Heart left ventricle (tissue), 16 donors: ENCODE data around the gene CSF1R. TPM values are rescaled to one million over a fixed set of nuclear protein-coding genes. Genes with fewer than 3 reads are reported as not detected.

Source experiments
- ATAC-seq, 4 donors: fragments of 200-7000 bp; cut with Tn5 transposase; one replicate each; pipeline ENCODE4 v1.9.1; 2020 to 2022; ENCODE audit warnings: moderate library complexity in 4 of 4, mild to moderate bottlenecking in 3 of 4, moderate number of reproducible peaks in 1 of 4
- DNase-seq, 5 donors: peaks; one replicate each; pipeline ENCODE4 v3.0.0-alpha.2; 2020
- H3K27ac ChIP-seq, 12 donors: fragments of 200-600 bp; sonication (generic) in 4 of 12; one replicate each; pipeline versions ENCODE4 v1.5.0 to v1.8.0; 2016 to 2022; ENCODE audit warnings: mild to moderate bottlenecking in 2 of 12
- H3K27me3 ChIP-seq, 9 donors: fragments of 200-600 bp; sonication (generic) in 2 of 9; one replicate each; pipeline versions ENCODE4 v1.5.1 to v1.8.0; 2016 to 2022; ENCODE audit warnings: mild to moderate bottlenecking in 3 of 9
- H3K36me3 ChIP-seq, 9 donors: fragments of 200-600 bp; sonication (generic) in 2 of 9; one replicate each; pipeline versions ENCODE4 v1.5.0 to v1.8.0; 2018 to 2022; ENCODE audit warnings: mild to moderate bottlenecking in 2 of 9
- H3K4me1 ChIP-seq, 12 donors: fragments of 200-600 bp; sonication (generic) in 4 of 12; one replicate each; pipeline versions ENCODE4 v1.5.0 to v1.8.0; 2016 to 2022; ENCODE audit warnings: mild to moderate bottlenecking in 3 of 12
- H3K4me3 ChIP-seq, 12 donors: fragments of 200-600 bp; sonication (generic) in 4 of 12; one replicate each; pipeline versions ENCODE4 v1.5.0 to v1.8.0; 2017 to 2022; ENCODE audit warnings: mild to moderate bottlenecking in 9 of 12, moderate library complexity in 4 of 12
- H3K9me3 ChIP-seq, 12 donors: fragments of 200-600 bp; sonication (generic) in 4 of 12; one replicate each; pipeline versions ENCODE4 v1.5.0 to v1.8.0; 2016 to 2022; ENCODE audit warnings: mild to moderate bottlenecking in 1 of 12
- POLR2A ChIP-seq, 2 donors: fragments of 450-650 bp; IDR thresholded peaks; one replicate each; pipeline ENCODE4 v1.6.1; 2017; ENCODE audit warnings: antibody characterized with exemption in 2 of 2, mild to moderate bottlenecking in 2 of 2, moderate library complexity in 2 of 2
- WGBS, 4 donors: extraction: QIAGEN DNeasy Blood & Tissue Kit in 2 of 4; methylation state at CpG; one replicate each; pipeline versions ENCODE4 v1.1.5 to v1.1.7; 2013 to 2018; 5-methylcytosine and 5-hydroxymethylcytosine counted together
- intact Hi-C, 10 donors: fragments of 100-400 bp; cut with DNase I; formaldehyde crosslinking; loops; one replicate each; pipeline versions ENCODE4 v1.11.1 to v1.14.2; 2022
- polyA plus RNA-seq, 2 donors: library from polyadenylated mRNA; stranded (reverse); fragments of 200-250 nt; gene quantifications; one replicate each; pipeline ENCODE4 v1.2.3, GENCODE V29; 2013
- total RNA-seq, 9 donors: library from RNA; depleted of rRNA in 2 of 9; stranded (reverse); fragments of >200 nt in 2 of 9; fragmentation: NEBNext Ultra II Directional in 3 of 9; extraction: Animal tissue kit (Norgen Biotek cat#: 25700) in 3 of 9; gene quantifications; one replicate each; pipeline versions ENCODE4 v1.1.0 to v1.2.4, GENCODE V29; 2016 to 2023
- TF ChIP-seq, protein P1 (sequence below), 12 donors: fragments of 200-600 bp; sonication (generic) in 4 of 12; IDR thresholded peaks; one replicate each; pipeline versions ENCODE4 v1.5.0 to v1.8.0; 2018 to 2022; ENCODE audit warnings: antibody characterized with exemption in 12 of 12, mild to moderate bottlenecking in 5 of 12
- donor health status: ischemic (EF 13 %, LVEDD 7.1; RV severe dilation, severe dysfunction).
- donor health status: healthy with polysubstance abuse.
- donor health status: DM: no; HTN: yes; CAD: no.
- donor health status: DM: no; HTN: no; CAD: no.
- donor health status: ischemic (EF 25% LVEDD 6.9; RV normal size, moderate dysfunction).
- donor health status: ischemic (EF 25% LVEDD 5.7; RV mildly dilated, moderate dysfunction).
- donor health status: healthy.
- donor health status: DM: yes; HTN: yes; CAD: no.
- donor health status: ischemic (EF 35%, LVEDD 5.7; RV mildly dilated, moderate dysfunction).
- donor health status: nonischemic (EF 11% LVEDD 7.7; RV severe dilation, severe dysfunction).
- donor health status: DM: yes; HTN: yes; CAD: no.
- donor health status: PGD.
- donor health status: ischemic (EF 29% LVEDD 5.4; RV normal size, mild dysfunction).
- donor health status: nonischemic (EF 23%, LVEDD 6.1; RV moderate dilation, normal function).

CSF1R gene
- total and polyA plus RNA-seq, 11 donors: 5.0 to 143 (median 10.7) TPM

DNA sequence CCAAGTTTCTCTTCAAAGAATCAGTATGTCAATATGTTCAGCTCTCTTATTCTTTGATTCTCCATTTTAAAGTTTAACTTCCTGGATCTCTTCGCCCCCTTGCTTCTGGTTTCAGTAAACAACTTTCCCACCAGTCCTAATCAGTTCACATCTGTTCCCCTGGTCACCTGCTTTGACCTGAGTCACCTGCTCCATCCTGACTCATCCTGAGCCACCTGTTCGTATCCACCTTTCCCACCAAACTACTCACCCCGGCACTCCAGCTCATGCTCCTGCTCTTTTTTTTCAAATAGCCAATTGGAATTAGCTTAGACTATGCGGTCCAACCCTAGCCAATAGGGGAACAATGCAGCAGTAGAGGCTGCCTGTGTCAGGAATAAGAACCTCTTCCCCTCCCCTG is 23.6 kb upstream of the CSF1R start:
- H3K9me3 ChIP-seq: no peaks in the 10 kb centered on the region
- intact Hi-C loops: loop anchor here in 1 of 10 donors (5.0 kb wide), 1 partner anchor 38 kb away; no protein-coding TSS in a partner anchor
- TF ChIP-seq, protein P1, sequence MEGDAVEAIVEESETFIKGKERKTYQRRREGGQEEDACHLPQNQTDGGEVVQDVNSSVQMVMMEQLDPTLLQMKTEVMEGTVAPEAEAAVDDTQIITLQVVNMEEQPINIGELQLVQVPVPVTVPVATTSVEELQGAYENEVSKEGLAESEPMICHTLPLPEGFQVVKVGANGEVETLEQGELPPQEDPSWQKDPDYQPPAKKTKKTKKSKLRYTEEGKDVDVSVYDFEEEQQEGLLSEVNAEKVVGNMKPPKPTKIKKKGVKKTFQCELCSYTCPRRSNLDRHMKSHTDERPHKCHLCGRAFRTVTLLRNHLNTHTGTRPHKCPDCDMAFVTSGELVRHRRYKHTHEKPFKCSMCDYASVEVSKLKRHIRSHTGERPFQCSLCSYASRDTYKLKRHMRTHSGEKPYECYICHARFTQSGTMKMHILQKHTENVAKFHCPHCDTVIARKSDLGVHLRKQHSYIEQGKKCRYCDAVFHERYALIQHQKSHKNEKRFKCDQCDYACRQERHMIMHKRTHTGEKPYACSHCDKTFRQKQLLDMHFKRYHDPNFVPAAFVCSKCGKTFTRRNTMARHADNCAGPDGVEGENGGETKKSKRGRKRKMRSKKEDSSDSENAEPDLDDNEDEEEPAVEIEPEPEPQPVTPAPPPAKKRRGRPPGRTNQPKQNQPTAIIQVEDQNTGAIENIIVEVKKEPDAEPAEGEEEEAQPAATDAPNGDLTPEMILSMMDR (IDR thresholded peaks at IDR 0.05): no peak
- no peak for TF ChIP-seq POLR2A (IDR thresholded peaks at IDR 0.05)
- H3K4me1 ChIP-seq: peaks cover 0 to 44% (median 8%) of the 10 kb centered on the region in 12 donors
- DNase-seq: no peak
- H3K27ac ChIP-seq: no peak overlapping the region
- H3K4me3 ChIP-seq: no peak overlapping the region
- no peaks in the 10 kb centered on the region for H3K27me3 ChIP-seq
- H3K36me3 ChIP-seq: peaks cover 0 to 11% (median 0%) of the 10 kb centered on the region in 9 donors
- 67 to 89% (median 72%) methylated on average over 4 of the region's 4 CpGs for WGBS, 4 donors
- no peak for ATAC-seq

DNA sequence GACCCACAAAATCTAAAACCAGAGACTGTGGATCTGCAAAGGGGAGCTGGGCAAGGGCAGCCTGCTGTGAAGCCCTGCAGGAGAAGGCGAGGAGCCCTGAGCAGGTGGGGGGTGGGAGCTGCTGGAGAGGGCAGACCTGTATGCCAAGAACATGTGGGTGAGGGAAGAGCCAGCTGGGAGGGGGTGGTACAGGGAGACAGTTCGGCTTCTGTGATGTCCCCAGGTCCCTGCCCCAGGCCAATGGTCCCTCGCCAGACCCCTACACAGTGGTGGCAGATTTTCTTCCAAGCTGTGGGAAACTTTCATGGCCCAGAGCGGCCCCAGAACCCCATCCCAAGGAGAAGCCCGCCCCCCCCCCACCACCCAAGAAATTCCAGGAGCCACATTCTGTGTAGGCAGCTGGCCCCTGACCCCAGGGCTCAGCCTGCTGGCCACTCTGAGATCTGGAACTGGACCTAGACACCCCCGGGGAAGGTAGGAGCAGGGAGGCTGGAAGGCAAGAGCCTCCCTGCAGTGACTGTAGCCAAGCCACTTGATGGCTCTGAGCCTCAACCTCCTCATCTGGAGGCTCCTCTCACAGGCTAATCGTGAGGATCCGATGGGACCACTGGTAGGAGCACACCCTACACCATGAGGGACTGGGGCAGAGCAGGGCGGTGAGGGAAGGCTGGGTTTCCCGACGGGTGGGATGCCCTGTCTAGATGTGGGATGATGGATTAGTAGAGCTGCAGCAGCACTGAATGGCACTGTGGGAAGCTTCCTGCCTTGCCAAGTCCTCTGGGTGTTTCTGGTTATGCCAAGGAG is 22.6 kb upstream of the CSF1R start:
- no peak for ATAC-seq
- Histone ChIP-seq H3K4me3 (no peak overlapping the region), H3K9me3 (no peaks in the 10 kb centered on the region), H3K4me1 (peaks cover 0 to 42% (median 8%) of the 10 kb centered on the region in 12 donors), H3K36me3 (peaks cover 0 to 4% (median 0%) of the 10 kb centered on the region in 9 donors), H3K27ac (peak overlapping the region in 2 of 12 donors; percentile 5 to 32), H3K27me3 (no peaks in the 10 kb centered on the region)
- intact Hi-C loops: loop anchor here in 1 of 10 donors (5.0 kb wide), 1 partner anchor 37 kb away; no protein-coding TSS in a partner anchor
- DNase-seq: no peak
- 82 to 92% (median 87%) methylated on average over 9 to 11 of the region's 11 CpGs for WGBS, 4 donors
- no peak for TF ChIP-seq POLR2A (IDR thresholded peaks at IDR 0.05)
- TF ChIP-seq, protein P1 (IDR thresholded peaks at IDR 0.05): no peak

DNA sequence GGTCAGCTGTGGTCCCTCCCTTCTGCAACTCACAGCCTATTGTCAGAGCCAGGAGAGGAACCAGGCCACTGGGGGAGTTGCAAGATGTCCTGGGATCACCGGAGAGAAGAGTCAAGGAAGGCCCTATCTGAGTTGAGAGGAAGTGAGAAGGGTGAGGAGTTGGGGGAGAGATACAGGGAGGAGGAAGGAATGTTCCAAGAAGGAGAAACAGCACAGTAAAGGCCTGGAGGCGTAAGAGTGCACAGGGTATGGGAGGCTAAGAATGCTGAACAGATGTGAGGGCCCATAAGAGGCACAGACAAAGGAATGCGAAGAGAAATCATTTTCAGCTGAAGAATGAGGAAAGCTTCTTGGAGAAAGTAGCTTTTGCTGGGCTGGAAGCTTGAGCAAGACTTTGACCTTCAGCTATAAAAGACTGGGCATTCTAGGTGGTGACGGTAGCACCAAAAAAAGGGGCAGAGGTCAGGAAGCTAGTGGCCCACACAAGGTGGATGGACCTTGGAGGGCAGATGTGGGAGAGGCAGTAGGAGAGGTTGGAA is 21.6 kb upstream of the CSF1R start:
- intact Hi-C loops: loop anchor here in 1 of 10 donors (5.0 kb wide), 1 partner anchor 36 kb away; no protein-coding TSS in a partner anchor

More for the DNA sequence above, 21.6 kb upstream of the CSF1R start:
- 72 to 80% (median 76%) methylated on average over 4 of the region's 4 CpGs for WGBS, 4 donors
- ATAC-seq (no peak), DNase-seq (no peak)
- Histone ChIP-seq H3K4me3 (no peak overlapping the region), H3K27me3 (no peaks in the 10 kb centered on the region), H3K27ac (peak overlapping the region in 1 of 12 donors; percentile 32), H3K4me1 (peaks cover 0 to 44% (median 5%) of the 10 kb centered on the region in 12 donors), H3K9me3 (no peaks in the 10 kb centered on the region), H3K36me3 (no peaks in the 10 kb centered on the region)
- TF ChIP-seq, protein P1 (IDR thresholded peaks at IDR 0.05): no peak
- no peak for TF ChIP-seq POLR2A (IDR thresholded peaks at IDR 0.05)
